ENCODE results near the gene PITPNM3. TPM values are rescaled to one million over a fixed set of nuclear protein-coding genes. Genes with fewer than 3 reads are reported as not detected.

PITPNM3 gene
- total RNA-seq, 2 donors from 2014 or later = 11.3 to 18.2 TPM

- Histone ChIP-seq H3K4me3 (no peak overlapping the region), H3K9me3 (no peaks in the 10 kb centered on the region), H3K27me3 (no peaks in the 10 kb centered on the region), H3K27ac (no peak overlapping the region), H3K36me3 (no peaks in the 10 kb centered on the region), H3K9ac (ENCODE audit: low read depth in 2 of 2, low read length in 2 of 2) (no peak overlapping the region), H3K4me1 (no peaks in the 10 kb centered on the region)
- TF ChIP-seq CTCF (IDR thresholded peaks at IDR 0.05) = no peak
- DNase-seq = no peak
- intact Hi-C loops (cut with DNase I) = no loop called here
Measured at GRCh38 chr17:6482105-6482455, 74.3 kb downstream of the PITPNM3 start.

GRCh38 chr17:6480303-6480675 is 76.1 kb downstream of the PITPNM3 start:
- intact Hi-C loops (cut with DNase I) = no loop called here
- TF ChIP-seq CTCF (IDR thresholded peaks at IDR 0.05) = no peak
- Histone ChIP-seq H3K9ac (ENCODE audit: low read depth in 2 of 2, low read length in 2 of 2) (no peak overlapping the region), H3K4me3 (no peak overlapping the region), H3K36me3 (no peaks in the 10 kb centered on the region), H3K27me3 (no peaks in the 10 kb centered on the region), H3K9me3 (no peaks in the 10 kb centered on the region), H3K27ac (no peak overlapping the region), H3K4me1 (no peaks in the 10 kb centered on the region)
- no peak for DNase-seq

GRCh38 chr17:6479622-6480302 is 76.6 kb downstream of the PITPNM3 start:
- Histone ChIP-seq H3K36me3 (no peaks in the 10 kb centered on the region), H3K9me3 (no peaks in the 10 kb centered on the region), H3K4me3 (no peak overlapping the region), H3K27ac (no peak overlapping the region), H3K9ac (ENCODE audit: low read depth in 2 of 2, low read length in 2 of 2) (no peak overlapping the region), H3K27me3 (no peaks in the 10 kb centered on the region), H3K4me1 (no peaks in the 10 kb centered on the region)
- DNase-seq = no peak
- intact Hi-C loops (cut with DNase I) = loop anchor here (10.0 kb wide), 1 partner anchor 85 kb away; no protein-coding TSS in a partner anchor
- TF ChIP-seq CTCF (IDR thresholded peaks at IDR 0.05) = no peak

GRCh38 chr17:6478486-6478885 is 77.9 kb downstream of the PITPNM3 start:
- Histone ChIP-seq H3K4me3 (no peak overlapping the region), H3K9ac (ENCODE audit: low read depth in 2 of 2, low read length in 2 of 2) (no peak overlapping the region), H3K9me3 (no peaks in the 10 kb centered on the region), H3K27me3 (no peaks in the 10 kb centered on the region), H3K4me1 (no peaks in the 10 kb centered on the region), H3K27ac (no peak overlapping the region), H3K36me3 (no peaks in the 10 kb centered on the region)
- intact Hi-C loops (cut with DNase I) = loop anchor here (10.0 kb wide), 1 partner anchor 86 kb away; no protein-coding TSS in a partner anchor
- no peak for DNase-seq
- no peak for TF ChIP-seq CTCF (IDR thresholded peaks at IDR 0.05)

GRCh38 chr17:6477831-6478383 is 78.4 kb downstream of the PITPNM3 start:
- H3K27me3 ChIP-seq = no peaks in the 10 kb centered on the region
- H3K4me1 ChIP-seq = no peaks in the 10 kb centered on the region
- H3K4me3 ChIP-seq = no peak overlapping the region
- no peak overlapping the region for H3K27ac ChIP-seq
- H3K36me3 ChIP-seq = no peaks in the 10 kb centered on the region
- TF ChIP-seq CTCF (IDR thresholded peaks at IDR 0.05) = no peak
- DNase-seq = no peak
- no peak overlapping the region for H3K9ac ChIP-seq (ENCODE audit: low read depth in 2 of 2, low read length in 2 of 2)
- intact Hi-C loops (cut with DNase I) = loop anchor here (10.0 kb wide), 1 partner anchor 87 kb away; no protein-coding TSS in a partner anchor
- no peaks in the 10 kb centered on the region for H3K9me3 ChIP-seq

Data from colonic mucosa (tissue), 4 donors.